K562 (cell line): Measurements from ENCODE around the gene LRP1B.

ENCODE experiments used
- EHMT2 ChIP-seq: fragments of 450-650 bp; IDR thresholded peaks from 2 replicates; pipeline ENCODE4 v1.6.1; 2018; ENCODE audit warnings: antibody characterized with exemption
- ETV6 ChIP-seq, 3 experiments: fragments of 150-350 bp in 1 of 3; sonication (generic) in 1 of 3; formaldehyde crosslinking in 1 of 3; IDR thresholded peaks; 2 replicates each; pipeline versions ENCODE4 v1.6.1 to v1.8.0; 2014 to 2022; ENCODE audit warnings: borderline replicate concordance in 2 of 3, low read depth in 2 of 3, antibody characterized with exemption in 1 of 3, low read length in 1 of 3, mild to moderate bottlenecking in 1 of 3, missing genetic modification reagents in 1 of 3
- GABPB2 ChIP-seq: fragments of 250-450 bp; sonication (Bioruptor Pico); conservative IDR thresholded peaks from 2 replicates; pipeline ENCODE4 v1.5.1; 2021; ENCODE audit warnings: mild to moderate bottlenecking
- GTF2A2 ChIP-seq: IDR thresholded peaks from 2 replicates; pipeline ENCODE4 v1.6.1; 2016; ENCODE audit warnings: mild to moderate bottlenecking, missing genetic modification characterization, missing compliant biosample characterization
- JUN ChIP-seq, 2 experiments: sonication (generic) in 1 of 2; formaldehyde crosslinking in 1 of 2; IDR thresholded peaks; 2 replicates each; pipeline versions ENCODE4 v1.6.1 to v1.8.0; 2012 to 2022; ENCODE audit warnings: borderline replicate concordance in 2 of 2, mild to moderate bottlenecking in 2 of 2, improper control_type of control experiment in 1 of 2, low read depth in 1 of 2, low read length in 1 of 2, missing genetic modification reagents in 1 of 2
- KAT2B ChIP-seq: IDR thresholded peaks from one replicate; pipeline ENCODE4 v1.6.1; 2012; ENCODE audit warnings: low read depth, mild to moderate bottlenecking, control low read depth, inconsistent platforms, low read length, moderate library complexity
- MTA2 ChIP-seq: fragments of 450-650 bp; IDR thresholded peaks from 2 replicates; pipeline ENCODE4 v1.6.1; 2016; ENCODE audit warnings: low read depth
- NRF1 ChIP-seq, 2 experiments: fragments of 450-650 bp; IDR thresholded peaks in 1 of 2; conservative IDR thresholded peaks in 1 of 2; 2 replicates each; pipeline ENCODE4 v1.6.1; 2014; ENCODE audit warnings: mild to moderate bottlenecking in 2 of 2
- POLR2A ChIP-seq: fragments of 450-650 bp; conservative IDR thresholded peaks from 2 replicates; pipeline ENCODE4 v1.6.1; 2016
- ZKSCAN1 ChIP-seq: fragments of 150-350 bp; IDR thresholded peaks from 2 replicates; pipeline ENCODE4 v1.6.1; 2016; ENCODE audit warnings: low read depth, low read length
- TF ChIP-seq, protein P1 (sequence below): sonication (generic); formaldehyde crosslinking; IDR thresholded peaks from 2 replicates; pipeline ENCODE4 v1.8.0; 2022; ENCODE audit warnings: mild to moderate bottlenecking, missing genetic modification reagents
- TF ChIP-seq, protein P2 (sequence below): sonication (generic); formaldehyde crosslinking; IDR thresholded peaks from 2 replicates; pipeline ENCODE4 v1.8.1; 2023; ENCODE audit warnings: missing genetic modification reagents, mild to moderate bottlenecking, borderline replicate concordance
- TF ChIP-seq, protein P3 (sequence below), 3 experiments: IDR thresholded peaks in 2 of 3; conservative IDR thresholded peaks in 1 of 3; 2 replicates each; pipeline ENCODE4 v1.5.1; 2011 to 2012; ENCODE audit warnings: low read length in 3 of 3, mild to moderate bottlenecking in 3 of 3, control low read depth in 2 of 3, improper control_type of control experiment in 1 of 3, inconsistent platforms in 1 of 3, low read depth in 1 of 3, mixed read lengths in 1 of 3, moderate library complexity in 1 of 3; ENCODE audit not compliant: insufficient read depth in 2 of 3

DNA sequence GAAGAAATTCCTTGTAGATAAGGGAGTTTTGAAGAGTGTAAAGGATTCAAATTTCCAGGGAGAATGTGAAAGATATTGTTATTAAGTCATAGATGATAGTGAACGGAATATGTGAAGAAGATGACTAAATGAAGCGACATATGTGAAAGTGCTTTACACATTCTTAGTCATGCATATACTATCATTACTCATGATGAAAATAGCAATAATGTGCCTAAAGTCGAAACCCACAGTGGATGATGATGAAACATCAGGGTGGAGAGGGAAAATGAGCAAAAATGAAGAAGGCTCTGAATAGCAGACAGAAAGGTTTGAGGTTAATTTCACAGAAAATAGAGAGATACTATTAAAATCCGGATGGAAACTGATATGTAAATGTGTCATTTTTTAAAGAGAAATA is 1237.1 kb downstream of the LRP1B start:
- TF ChIP-seq GABPB2 (CRISPR knock-in tag) (no peak), JUN (IDR thresholded peaks at IDR 0.05; ENCODE audit: borderline replicate concordance, low read depth, low read length) (no peak), JUN (CRISPR knock-in tag; IDR thresholded peaks at IDR 0.05; ENCODE audit: borderline replicate concordance) (no peak), ZKSCAN1 (no peak), NRF1 (conservative IDR thresholded peaks at IDR 0.05 in 1 of 2, IDR thresholded peaks at IDR 0.05 in 1 of 2) (no peak), KAT2B (no peak), ETV6 (IDR thresholded peaks at IDR 0.05; ENCODE audit: borderline replicate concordance in 1 of 2, low read depth in 2 of 2, low read length in 1 of 2) (no peak), ETV6 (CRISPR knock-in tag; IDR thresholded peaks at IDR 0.05; ENCODE audit: borderline replicate concordance) (no peak), GTF2A2 (no peak), MTA2 (no peak), EHMT2 (no peak), POLR2A (no peak)
- TF ChIP-seq, protein P1, sequence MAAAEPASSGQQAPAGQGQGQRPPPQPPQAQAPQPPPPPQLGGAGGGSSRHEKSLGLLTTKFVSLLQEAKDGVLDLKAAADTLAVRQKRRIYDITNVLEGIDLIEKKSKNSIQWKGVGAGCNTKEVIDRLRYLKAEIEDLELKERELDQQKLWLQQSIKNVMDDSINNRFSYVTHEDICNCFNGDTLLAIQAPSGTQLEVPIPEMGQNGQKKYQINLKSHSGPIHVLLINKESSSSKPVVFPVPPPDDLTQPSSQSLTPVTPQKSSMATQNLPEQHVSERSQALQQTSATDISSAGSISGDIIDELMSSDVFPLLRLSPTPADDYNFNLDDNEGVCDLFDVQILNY, result no peak
- TF ChIP-seq, protein P2, sequence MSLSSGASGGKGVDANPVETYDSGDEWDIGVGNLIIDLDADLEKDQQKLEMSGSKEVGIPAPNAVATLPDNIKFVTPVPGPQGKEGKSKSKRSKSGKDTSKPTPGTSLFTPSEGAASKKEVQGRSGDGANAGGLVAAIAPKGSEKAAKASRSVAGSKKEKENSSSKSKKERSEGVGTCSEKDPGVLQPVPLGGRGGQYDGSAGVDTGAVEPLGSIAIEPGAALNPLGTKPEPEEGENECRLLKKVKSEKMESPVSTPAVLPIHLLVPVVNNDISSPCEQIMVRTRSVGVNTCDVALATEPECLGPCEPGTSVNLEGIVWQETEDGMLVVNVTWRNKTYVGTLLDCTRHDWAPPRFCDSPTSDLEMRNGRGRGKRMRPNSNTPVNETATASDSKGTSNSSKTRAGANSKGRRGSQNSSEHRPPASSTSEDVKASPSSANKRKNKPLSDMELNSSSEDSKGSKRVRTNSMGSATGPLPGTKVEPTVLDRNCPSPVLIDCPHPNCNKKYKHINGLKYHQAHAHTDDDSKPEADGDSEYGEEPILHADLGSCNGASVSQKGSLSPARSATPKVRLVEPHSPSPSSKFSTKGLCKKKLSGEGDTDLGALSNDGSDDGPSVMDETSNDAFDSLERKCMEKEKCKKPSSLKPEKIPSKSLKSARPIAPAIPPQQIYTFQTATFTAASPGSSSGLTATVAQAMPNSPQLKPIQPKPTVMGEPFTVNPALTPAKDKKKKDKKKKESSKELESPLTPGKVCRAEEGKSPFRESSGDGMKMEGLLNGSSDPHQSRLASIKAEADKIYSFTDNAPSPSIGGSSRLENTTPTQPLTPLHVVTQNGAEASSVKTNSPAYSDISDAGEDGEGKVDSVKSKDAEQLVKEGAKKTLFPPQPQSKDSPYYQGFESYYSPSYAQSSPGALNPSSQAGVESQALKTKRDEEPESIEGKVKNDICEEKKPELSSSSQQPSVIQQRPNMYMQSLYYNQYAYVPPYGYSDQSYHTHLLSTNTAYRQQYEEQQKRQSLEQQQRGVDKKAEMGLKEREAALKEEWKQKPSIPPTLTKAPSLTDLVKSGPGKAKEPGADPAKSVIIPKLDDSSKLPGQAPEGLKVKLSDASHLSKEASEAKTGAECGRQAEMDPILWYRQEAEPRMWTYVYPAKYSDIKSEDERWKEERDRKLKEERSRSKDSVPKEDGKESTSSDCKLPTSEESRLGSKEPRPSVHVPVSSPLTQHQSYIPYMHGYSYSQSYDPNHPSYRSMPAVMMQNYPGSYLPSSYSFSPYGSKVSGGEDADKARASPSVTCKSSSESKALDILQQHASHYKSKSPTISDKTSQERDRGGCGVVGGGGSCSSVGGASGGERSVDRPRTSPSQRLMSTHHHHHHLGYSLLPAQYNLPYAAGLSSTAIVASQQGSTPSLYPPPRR (CRISPR knock-in tag), result no peak
- TF ChIP-seq, protein P3, sequence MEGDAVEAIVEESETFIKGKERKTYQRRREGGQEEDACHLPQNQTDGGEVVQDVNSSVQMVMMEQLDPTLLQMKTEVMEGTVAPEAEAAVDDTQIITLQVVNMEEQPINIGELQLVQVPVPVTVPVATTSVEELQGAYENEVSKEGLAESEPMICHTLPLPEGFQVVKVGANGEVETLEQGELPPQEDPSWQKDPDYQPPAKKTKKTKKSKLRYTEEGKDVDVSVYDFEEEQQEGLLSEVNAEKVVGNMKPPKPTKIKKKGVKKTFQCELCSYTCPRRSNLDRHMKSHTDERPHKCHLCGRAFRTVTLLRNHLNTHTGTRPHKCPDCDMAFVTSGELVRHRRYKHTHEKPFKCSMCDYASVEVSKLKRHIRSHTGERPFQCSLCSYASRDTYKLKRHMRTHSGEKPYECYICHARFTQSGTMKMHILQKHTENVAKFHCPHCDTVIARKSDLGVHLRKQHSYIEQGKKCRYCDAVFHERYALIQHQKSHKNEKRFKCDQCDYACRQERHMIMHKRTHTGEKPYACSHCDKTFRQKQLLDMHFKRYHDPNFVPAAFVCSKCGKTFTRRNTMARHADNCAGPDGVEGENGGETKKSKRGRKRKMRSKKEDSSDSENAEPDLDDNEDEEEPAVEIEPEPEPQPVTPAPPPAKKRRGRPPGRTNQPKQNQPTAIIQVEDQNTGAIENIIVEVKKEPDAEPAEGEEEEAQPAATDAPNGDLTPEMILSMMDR (IDR thresholded peaks at IDR 0.05 in 2 of 3, conservative IDR thresholded peaks at IDR 0.05 in 1 of 3; ENCODE audit: insufficient read depth in 2 of 3, low read depth in 1 of 3, low read length in 3 of 3), result no peak
